ENCODE data around the gene CYGB.
"Not testable (repeated sequence)": the region's sequence is repeated elsewhere in the genome, so short reads cannot be mapped to it uniquely, and the experiment has no call there.

The CYGB gene

DNA sequence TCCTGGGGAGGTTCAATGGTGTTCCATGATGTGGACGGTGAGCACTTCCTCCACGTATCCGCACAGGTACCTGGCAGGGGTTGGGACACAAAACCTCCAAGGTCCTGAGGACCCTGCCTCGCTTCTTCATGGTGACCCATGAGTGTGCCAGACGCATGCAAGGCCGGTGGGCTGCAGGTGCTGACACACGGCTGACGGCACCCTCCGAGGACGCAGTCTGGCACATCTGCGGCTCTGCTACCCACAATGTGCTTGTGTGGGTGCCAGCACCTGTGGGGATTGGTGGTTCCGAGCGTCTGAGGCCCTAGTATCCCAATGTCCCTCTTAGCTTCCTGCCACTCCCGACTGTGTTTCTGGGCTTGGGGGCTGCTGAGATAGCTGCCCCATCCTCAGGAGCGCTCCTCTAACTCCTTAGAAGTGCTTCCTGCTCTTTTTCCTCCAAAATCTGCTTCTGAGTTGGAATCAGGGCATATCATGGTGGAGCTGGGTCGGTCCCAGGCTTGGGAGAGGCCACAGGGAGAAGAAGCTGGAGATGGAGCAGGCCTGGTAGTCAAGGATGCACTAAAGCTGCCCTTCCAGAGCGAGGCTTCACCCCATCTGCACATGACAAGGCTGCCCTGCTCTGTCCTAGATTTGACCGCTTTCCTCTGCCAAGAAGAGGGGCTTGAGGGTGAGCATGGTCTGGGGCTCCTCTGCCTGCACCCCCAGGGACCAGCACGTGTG, 1.6 kb downstream of the CYGB start:
- DNase-seq: no peak

DNA sequence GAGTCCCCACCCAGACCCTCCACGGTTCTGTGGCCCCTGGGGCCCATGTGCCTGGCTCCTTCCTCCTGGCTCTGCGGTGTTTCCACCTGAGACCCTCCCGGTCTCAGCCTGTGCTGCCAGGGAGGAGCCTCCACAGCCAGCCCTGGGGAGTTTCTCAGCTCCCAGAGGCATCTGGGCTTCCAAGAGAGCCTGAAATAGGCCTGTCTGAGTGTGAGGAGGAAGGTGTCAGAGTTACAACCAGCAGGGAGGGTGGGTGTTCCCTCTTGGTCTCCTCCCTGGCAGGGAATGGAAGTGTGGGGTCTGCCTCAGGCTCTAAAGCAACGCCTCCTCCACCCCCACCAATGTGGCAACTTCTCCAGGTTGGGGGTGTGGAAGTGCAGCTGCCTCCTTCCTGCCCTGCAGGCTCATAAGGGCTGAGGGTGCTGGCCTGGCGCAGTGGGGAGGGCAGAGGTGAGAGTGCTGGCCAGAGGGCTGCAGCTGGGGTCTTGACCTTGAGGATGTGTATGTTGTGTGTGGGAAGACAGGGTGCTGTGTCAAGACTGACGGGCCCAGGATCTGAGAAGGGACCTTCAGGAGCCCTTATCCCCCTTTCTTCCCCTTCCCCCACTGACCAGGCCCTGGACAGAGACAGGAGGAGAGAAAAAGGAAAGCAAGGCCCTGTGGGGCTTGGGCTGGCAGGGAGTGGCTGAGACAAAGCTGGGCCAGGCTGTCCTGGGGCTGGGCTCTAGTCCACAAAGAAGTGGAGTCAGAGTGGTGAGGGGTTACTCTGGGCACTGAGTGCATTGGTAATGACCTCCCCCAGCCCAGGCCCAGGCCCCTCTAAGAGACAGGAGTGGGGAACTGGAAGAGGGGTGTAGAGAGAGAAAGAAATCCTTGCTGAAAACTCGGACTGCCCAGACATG, 2.4 kb downstream of the CYGB start:
- no peak for DNase-seq

DNA sequence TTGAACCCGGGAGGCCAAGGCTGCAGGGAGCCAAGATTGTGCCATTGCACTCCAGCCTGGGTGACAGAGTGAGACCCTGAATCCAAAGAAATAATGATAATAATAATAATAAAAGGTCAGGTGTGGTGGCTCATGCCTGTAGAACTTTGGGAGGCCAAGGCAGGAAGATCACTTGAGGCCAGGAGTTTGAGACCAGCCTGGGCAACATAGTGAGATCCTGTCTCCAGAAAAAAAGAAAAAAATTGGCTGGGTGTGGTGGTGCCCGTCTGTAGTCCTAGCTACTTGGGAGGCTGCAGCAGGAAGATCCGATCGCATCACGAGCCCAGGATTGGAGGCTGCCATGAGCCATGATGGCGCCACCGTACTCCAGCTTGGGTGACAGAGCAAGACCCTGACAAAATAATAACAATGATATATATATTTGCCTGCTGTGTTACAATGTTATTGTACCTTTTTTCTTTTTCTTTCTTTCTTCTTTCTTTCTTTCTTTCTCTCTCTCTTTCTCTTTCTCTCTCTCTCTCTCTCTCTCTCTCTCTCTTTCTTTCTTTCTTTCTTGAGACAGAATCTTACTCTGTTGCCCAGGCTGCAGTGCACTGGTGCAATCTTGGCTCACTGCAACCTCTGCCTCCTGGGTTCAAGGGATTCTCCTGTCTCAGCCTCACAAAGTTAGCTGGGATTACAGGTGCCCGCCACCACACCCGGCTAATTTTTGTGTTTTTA, 3.7 kb downstream of the CYGB start:
- not testable (repeated sequence) for DNase-seq

DNA sequence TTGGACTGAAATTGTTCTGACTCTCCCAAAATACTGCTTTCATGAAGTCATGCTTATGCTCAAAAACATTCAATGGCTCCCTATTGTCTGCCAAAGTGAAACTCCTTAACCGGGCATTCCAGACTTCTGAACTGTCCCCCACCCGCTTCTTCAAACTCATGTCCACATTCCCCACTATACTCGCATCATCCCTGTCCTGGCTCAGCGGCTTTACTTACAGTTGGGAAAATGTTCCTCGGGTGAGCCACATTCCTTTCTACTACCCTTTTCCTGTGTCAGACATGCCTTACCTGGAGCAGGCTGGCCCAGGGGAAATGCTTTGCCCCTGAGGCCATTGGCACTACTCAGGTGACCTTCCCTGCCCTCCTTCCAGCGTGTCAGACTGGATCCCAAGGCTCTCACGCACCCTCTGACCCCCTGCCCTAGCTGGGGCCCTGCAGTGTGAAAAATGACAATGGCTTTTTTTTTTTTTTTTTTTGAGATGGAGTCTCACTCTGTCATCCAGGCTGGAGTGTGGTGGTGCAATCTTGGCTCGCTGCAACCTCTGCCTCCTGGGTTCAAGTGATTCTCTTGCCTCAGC, 5.3 kb downstream of the CYGB start:
- DNase-seq: no peak

DNA sequence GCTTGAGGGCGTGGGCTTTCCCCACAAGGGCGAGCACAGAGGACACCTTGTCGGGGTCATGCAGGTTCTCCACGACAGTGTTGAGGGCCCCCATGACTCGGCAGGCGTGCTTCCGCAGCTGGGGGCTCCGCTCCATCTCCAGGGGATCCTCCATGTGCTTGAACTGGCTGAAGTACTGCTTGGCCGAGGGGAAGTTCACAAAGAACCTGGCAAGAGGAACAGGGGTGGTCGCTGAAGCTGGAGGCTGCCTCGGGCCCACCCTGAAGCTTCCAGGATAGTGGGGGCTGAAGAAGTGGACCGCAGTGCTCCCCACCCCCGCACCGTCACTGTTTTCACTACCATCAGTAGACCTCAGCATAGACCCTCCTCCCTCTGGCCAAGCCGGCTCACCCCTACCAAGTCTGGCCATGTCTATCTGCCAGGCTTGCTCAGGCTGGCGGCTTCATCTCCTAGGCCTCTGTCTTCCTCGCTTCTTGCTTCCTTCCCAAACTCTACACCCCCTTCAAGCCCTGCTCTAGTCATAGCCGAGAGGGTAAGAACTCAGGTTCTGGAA, 5.9 kb downstream of the CYGB start:
- no peak for DNase-seq

DNA sequence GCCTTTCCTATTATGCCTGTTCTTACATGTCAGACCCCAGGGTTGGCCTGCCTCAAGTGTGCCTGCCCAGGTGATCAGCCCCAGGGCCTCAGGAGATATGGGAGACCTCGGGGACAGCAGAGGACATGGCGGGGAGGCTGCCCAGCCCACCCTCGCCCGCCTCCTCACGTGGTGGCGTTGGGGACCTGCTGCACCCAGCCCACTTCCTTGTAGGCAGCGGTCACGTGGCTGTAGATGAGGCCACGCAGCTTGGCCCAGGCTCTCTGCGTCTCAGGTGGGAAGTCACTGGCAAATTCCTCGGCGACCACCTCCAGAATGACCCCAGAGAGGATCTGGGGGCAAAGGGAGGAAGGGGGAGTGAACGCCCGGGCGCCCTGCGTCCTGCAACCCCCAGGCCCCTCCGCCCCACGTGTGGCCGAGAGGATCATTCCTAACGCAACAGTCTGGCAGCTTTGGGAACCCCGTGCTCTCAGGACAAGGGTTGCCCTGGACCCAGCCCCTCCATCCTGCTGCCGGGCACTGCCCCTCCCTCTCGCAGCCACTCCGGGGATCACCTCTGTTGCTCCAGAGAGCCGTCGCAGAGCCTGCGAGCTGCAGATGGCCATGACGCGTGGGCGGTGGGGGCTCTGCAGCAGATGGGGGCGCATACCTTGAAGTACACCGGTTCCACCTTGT, 6.6 kb downstream of the CYGB start:
- DNase-seq: no peak

DNA sequence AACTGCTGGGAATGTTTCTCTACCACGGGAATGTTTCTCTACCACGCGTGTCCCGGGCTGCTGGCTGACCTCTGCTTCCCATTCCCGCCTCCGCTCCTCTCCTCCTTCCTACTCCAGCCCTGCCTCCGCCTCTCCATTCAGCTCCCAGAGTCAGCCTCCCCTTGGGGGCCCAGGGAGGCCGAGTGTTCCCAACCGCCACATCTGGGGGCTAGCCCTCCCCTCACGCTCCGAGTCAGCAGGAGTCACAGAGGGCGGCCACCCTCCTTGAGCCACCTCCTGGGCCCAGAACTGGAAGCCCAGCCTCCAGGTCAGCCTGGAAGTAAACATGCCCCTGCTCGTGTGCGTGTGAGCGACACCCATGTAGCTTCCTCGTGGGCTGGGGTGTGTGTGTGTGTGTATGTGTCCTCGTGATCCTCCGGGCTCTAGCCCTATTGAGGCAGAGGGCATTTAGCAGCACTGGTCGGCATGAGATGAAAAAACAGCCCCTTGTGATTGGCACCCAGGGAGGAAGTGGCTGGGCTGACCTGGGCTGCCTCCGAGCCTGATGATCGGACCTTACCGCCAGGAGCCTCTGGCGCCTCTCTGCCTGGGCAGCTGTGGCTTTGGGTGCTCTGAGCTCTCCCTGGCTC, 7.3 kb downstream of the CYGB start:
- no peak for DNase-seq

DNA sequence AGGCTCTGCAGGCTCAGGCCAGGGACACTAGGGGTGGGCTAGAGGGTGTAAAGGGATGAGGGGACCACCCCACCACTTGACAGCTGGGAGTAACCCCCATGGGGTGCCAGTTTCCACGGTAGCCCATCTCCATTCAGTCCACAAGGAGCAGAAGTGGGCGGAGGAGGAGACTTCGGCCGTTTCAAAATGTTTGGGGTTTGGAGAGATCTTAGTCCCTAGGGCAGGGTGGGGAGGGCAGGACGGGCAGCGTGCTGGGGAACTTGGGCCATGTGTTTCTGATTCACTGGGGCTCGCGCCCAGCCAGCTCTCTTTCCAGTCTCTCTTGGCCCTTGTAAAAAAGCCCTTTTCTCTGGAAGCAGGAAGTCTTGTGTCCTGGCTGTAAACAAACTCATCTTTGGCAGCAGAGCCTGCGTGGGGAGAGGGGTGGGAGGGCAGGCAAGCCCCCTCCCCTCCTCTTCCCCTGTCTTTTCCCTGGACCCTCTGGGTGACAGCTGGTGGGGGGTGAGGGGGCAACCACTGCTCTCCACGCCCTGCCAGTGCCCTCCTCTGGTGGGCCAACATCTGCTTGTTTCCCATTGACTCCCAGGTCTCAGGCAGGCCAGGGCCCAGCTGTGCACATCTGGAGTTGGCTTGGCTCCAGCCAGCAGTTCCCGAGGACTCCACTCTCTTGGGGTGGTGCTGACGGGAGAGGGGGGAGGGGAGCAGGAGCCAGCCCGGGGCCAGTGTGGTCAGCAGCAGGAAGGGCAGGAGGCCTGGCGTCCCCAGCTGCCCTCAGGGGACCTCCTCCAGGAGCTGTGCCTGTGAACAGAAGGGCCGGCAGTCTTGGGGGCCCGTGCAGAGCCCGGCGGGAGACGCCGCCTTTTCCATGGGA, 8.1 kb downstream of the CYGB start:
- DNase-seq: no peak

DNA sequence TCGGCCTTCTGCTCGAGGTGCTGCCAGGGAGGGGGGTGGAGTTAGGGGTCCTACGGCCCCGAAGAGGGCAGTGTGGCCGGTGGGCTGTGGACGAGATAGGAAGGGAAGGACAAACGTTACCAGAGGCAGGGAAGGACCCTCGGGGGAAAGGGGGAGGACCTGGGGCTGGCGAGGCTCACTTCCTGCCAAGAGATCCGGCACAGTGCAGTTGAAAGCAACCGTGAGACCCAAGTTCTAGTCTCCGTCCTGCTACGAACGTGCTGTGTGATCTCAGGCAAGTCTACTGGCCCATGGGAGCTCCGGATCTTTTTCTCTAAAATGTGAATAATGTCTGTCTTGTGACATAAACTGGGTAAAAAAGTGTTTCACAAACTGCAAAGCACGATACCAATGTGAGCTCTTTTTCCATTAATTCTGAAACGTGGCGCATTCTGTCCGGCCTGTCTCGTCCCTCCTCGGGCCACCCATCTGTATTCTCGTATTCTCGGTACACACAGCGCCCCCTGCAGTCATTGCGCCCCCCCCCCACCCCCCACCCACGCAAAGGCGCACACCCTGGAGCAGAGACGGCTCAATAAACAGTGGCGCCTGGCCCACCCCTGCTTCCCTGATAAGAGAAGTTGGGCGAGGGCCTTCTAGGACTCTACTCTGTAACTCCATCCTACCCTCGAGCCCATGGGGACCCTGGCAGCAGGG, 8.8 kb downstream of the CYGB start:
- DNase-seq: no peak

DNA sequence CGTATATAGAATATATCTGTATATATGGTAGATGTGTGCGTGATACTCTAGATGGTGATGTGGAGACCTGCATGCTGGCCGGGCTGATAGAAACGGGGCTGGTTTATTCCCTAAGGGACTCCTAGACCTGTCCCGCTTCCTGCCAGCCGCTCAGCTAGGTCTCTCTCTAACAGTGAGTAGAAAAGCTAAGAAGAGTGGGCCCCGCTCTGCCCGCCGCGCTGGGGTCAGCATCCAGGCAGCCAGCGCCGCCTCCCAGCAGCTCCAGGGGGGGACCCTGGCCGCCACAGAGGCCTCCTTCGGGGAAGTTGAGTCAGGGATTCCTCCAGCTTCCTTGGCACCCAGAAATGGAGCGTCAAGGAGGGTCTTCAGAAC, 9.4 kb downstream of the CYGB start:
- DNase-seq: no peak

DNA sequence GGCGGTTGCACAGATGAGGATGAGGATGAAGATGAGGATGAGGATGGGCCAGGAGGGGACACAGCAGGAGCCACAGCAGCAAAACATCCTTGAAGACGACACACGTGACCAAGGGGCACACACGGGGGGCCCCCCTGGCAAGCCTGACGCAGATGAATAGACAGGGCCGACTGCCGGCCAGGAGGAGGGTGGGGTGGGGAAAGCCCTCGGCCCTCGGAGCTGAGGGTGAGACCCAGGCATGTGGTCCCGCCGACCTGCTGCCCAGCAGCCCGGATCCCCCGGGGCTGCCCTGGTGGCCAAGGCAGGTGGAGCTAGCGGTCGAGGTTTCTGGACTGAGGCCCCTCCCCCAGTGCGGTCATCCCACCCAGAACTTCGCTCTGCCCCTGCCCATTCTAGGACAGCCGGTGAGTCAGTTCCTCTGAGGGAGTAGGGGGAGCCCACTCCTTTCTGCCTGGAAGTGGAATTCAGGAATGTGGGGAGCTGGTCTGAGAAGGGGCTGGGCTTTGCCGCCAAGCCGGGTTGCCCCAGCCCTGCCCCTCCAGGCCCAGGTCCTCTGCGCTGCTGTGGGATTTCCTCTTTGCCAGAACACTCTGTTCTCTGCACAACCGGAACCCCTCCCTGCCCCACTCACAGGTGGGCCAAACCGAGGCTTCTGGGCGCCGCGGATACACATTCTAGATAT, 9.9 kb downstream of the CYGB start:
- no peak for DNase-seq

DNA sequence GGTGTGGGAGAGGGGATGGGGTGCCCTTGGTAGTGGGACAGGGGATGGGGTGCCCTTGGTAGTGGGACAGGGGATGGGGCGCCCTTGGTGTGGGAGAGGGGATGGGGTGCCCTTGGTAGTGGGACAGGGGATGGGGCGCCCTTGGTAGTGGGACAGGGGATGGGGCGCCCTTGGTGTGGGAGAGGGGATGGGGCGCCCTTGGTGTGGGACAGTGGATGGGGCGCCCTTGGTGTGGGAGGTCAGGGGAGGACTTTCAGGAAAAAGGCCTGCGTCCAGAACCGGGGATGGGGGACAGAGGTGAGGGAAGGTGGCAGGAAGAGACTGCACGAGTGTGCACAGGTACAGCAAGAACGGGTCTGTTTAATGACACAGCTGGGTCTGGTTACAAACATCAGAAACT, 10.5 kb downstream of the CYGB start:
- DNase-seq: not testable (repeated sequence)

DNA sequence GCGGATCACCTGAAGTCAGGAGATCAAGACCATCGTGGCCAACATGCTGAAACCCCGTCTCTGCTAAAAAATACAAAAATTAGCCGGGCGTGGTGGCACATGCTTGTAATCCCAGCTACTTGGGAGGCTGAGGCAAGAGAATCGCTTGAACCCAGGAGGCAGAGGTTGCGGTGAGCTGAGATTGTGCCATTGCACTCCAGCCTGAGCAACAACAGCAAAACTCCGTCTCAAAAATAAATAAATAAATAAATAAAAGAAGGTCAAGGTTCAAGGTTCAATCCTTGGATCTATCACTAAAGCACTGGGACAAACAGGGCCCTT, 12.0 kb downstream of the CYGB start:
- DNase-seq: not testable (repeated sequence)

DNA sequence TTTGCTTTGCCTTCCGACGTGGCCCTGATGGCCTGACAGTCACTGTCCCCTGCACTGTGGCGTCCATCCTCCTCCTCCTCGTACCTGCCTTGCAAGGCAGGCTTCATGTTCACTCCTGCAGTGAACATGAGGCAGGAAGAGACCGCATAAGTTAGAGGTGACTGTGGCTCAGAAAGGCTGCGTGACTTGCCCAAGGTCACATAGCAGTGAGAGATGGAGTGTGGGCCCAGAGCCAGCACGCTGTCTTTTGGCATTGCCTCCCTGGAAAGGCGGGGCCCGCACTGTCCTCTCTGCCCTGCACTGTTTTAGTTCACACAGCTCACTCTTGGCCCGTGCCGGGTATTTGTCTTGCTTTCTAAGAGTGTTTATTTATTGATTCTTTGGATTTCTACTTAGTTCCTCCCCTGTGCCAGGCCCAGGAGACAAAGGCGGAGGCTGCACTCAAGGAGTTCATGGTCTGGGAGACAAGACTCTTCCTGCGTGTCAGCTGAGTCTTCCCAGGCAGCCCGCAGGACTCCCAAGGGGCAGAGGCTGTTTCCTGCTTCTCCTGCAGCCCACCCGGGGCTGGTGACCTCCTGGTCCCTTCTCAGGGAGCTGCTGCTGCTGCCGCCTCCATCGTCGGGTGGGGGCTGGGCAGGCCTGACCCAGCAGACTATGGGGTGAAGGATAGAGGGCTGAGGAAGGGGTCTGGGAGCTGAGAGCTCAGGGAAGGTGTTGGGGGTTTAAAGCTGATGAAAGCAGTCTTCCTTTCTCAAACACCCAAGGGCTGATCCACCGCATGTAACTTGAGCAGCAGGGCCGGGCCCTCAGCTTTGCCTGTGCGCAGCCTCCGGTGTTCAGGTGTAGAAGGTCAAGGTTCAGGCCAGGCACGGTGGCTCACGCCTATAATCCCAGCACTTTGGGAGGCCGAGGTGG, 12.7 kb downstream of the CYGB start:
- DNase-seq: no peak

DNA sequence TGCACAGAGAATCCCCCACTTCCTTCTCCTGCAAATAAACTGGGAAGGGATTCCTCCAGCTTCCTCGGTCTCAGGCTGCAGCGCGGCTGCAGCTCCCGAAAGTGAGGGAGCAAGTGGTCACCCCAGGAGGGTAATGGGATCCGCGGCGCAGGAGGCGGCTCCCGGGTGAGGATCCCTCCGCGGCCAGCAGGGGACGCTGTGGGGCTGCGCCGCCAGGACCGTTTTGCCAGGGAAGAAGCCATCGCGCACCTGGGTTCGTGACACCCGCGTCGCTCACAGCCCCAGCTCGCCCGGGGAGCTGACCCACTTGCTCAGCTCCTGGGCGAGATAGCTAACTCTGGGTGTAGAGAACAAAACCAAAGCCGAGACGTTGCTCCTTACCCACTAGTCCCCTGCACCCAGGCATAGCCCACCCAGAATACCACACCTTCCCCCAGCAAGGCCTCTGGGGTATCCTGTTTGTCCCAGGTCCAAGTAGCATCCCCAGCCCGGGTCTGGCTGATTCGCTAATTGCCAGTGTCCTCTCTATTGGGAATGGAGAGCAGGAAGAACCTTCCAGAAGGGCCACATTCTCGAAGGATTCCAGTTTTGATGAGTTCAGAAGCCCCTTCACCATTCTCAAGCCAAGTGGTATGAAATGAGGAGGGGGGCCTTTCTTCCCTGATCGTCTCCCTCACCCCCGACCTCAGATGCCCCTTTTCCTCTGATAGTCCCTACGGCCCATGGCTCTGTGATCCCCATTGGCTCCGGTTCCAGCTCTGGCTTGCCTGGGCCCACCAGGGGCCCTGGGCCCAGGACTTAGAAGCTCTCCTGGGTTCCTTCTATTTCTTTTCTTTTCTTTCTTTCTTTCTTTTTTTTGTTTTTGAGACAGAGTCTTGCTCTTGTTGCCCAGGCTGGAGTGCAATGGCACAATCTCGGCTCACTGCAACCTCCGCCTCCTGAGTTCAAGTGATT, 14.1 kb downstream of the CYGB start:
- peak; percentile 79 to 89 for DNase-seq

DNA sequence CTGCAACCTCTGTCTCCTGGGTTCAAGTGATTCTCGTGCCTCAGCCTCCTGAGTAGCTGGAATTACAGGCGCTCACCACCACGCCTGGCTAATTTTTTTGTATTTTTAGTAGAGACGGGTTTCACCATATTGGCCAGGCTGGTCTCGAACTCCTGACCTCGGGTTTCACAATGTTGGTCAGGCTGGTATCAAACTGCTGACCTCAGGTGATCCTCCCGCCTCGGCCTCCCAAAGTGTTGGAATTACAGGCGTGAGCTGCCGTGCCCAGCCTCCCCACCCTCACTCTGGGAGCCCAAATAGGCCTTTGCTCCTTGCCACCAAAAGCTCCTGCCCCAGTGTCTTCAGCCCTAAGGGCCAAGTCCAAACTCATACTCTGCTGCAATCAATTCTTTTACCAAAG, 15.8 kb downstream of the CYGB start:
- DNase-seq: not testable (repeated sequence)

DNA sequence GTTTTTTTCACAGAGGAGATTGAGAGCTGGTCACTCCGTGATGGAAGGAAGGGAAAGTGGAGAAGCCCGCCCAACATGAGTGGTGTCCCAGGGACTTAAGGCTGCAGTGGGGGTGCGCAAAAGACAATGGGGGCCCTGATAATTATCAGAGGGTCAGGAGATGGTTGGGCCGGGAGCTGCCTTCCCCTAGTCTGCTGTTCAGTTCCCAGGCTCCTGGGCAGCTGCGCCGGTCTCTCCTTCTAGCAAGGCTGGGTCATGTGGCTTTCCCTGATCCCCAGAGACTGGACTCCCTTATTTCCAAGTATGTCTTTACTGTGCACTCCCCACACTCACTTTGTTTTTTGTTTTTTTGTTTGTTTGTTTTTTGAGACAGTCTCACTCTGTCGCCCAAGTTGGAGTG, 16.2 kb downstream of the CYGB start:
- DNase-seq: no peak

All from stimulated activated CD4-positive, alpha-beta T cell treated with anti-CD3 and anti-CD28 coated beads, Interleukin-2, amount 100 ng/mL, for 48 hours (primary cell).